Heart right ventricle (tissue), 16 donors: ENCODE measurements around the gene NRXN3. TPM values are rescaled to one million over a fixed set of nuclear protein-coding genes. Genes with fewer than 3 reads are reported as not detected.

ENCODE experiments used
- ATAC-seq, 8 donors: fragments of 200-7000 bp; cut with Tn5 transposase; one replicate each; pipeline ENCODE4 v1.9.1; 2020; ENCODE audit warnings: mild to moderate bottlenecking in 8 of 8, moderate library complexity in 8 of 8, moderate number of reproducible peaks in 1 of 8
- DNase-seq, 2 donors: peaks; one replicate each; pipeline ENCODE4 v3.0.0-alpha.2; 2020
- H3K27ac ChIP-seq, 10 donors: fragments of 200-600 bp; sonication (generic) in 2 of 10; one replicate each; pipeline versions ENCODE4 v1.5.0 to v1.8.0; 2020 to 2022; ENCODE audit warnings: mild to moderate bottlenecking in 3 of 10
- H3K27me3 ChIP-seq, 7 donors: fragments of 200-600 bp; one replicate each; pipeline ENCODE4 v1.8.0; 2021 to 2022; ENCODE audit warnings: mild to moderate bottlenecking in 2 of 7
- H3K36me3 ChIP-seq, 9 donors: fragments of 200-600 bp; sonication (generic) in 1 of 9; one replicate each; pipeline versions ENCODE4 v1.5.0 to v1.8.0; 2020 to 2022; ENCODE audit warnings: mild to moderate bottlenecking in 2 of 9
- H3K4me1 ChIP-seq, 9 donors: fragments of 200-600 bp; sonication (generic) in 1 of 9; one replicate each; pipeline versions ENCODE4 v1.5.0 to v1.8.0; 2020 to 2022; ENCODE audit warnings: mild to moderate bottlenecking in 4 of 9
- H3K4me3 ChIP-seq, 10 donors: fragments of 200-600 bp; sonication (generic) in 2 of 10; one replicate each; pipeline versions ENCODE4 v1.5.0 to v1.8.0; 2020 to 2022; ENCODE audit warnings: mild to moderate bottlenecking in 7 of 10, moderate library complexity in 2 of 10
- H3K9me3 ChIP-seq, 11 donors: fragments of 200-600 bp in 10 of 11; sonication (generic) in 2 of 11; one replicate each; pipeline versions ENCODE4 v1.5.0 to v1.8.0; 2013 to 2022; ENCODE audit warnings: mild to moderate bottlenecking in 2 of 11, control low read depth in 1 of 11, moderate library complexity in 1 of 11
- WGBS, 2 donors: extraction: QIAGEN DNeasy Blood & Tissue Kit; methylation state at CpG; one replicate each; pipeline ENCODE4 v1.1.7; 2013; ENCODE audit warnings: inconsistent platforms in 1 of 2; 5-methylcytosine and 5-hydroxymethylcytosine counted together
- intact Hi-C, 10 donors: fragments of 100-400 bp; cut with DNase I; formaldehyde crosslinking; loops; one replicate each; pipeline versions ENCODE4 v1.11.1 to v1.14.2; 2022
- polyA plus RNA-seq, 2 donors: library from polyadenylated mRNA; stranded (reverse); fragments of 200-250 nt; gene quantifications; one replicate each; pipeline ENCODE4 v1.2.3, GENCODE V29; 2013
- total RNA-seq, 10 donors: library from RNA; stranded (reverse); fragmentation: NEBNext Ultra II Directional in 3 of 10; extraction: Animal tissue kit (Norgen Biotek cat#: 25700) in 3 of 10; gene quantifications; one replicate each; pipeline versions ENCODE4 v1.2.1 to v1.2.4, GENCODE V29; 2021 to 2023
- TF ChIP-seq, protein P1 (sequence below), 9 donors: fragments of 200-600 bp; sonication (generic) in 2 of 9; IDR thresholded peaks; one replicate each; pipeline versions ENCODE4 v1.5.0 to v1.8.0; 2021 to 2022; ENCODE audit warnings: antibody characterized with exemption in 9 of 9, mild to moderate bottlenecking in 5 of 9, moderate library complexity in 1 of 9
- donor health status: Arrhythmogenic right ventricular cardiomyopathy.
- donor health status: ischemic (EF 13 %, LVEDD 7.1; RV severe dilation, severe dysfunction).
- donor health status: healthy with polysubstance abuse.
- donor health status: DM: no; HTN: yes; CAD: no.
- donor health status: DM: no; HTN: no; CAD: no.
- donor health status: ischemic (EF 25% LVEDD 6.9; RV normal size, moderate dysfunction).
- donor health status: ischemic (EF 25% LVEDD 5.7; RV mildly dilated, moderate dysfunction).
- donor health status: healthy.
- donor health status: DM: yes; HTN: yes; CAD: no.
- donor health status: Ischemic cardiomyopathy.
- donor health status: ischemic (EF 35%, LVEDD 5.7; RV mildly dilated, moderate dysfunction).
- donor health status: nonischemic (EF 11% LVEDD 7.7; RV severe dilation, severe dysfunction).
- donor health status: DM: yes; HTN: yes; CAD: no.
- donor health status: PGD.
- donor health status: ischemic (EF 29% LVEDD 5.4; RV normal size, mild dysfunction).
- donor health status: nonischemic (EF 23%, LVEDD 6.1; RV moderate dilation, normal function).

The NRXN3 gene
- total and polyA plus RNA-seq, 12 donors = 0.23 to 1.8 (median 0.87) TPM

DNA sequence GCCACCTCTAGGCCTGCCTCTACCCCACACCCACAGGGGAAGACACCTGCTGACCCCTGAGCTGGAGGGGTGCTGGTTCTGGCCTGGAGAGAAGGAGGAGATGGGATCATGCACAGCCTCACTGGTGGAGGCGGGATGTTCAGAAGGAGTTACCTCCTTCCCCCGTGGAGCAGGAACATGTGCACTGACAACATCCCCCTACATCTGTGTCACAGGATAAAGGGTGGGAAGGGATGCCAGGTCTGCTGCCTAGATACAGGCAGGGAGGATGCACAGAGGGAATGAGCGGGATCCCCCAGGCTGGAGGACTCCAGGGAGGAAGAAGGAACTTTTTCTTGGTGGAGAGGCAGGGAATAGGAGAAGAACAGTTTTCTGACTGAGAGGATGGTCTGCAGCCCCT is 8.8 kb downstream of the NRXN3 start:
- Histone ChIP-seq H3K4me1 (no peaks in the 10 kb centered on the region), H3K9me3 (no peaks in the 10 kb centered on the region), H3K4me3 (no peak overlapping the region), H3K36me3 (no peaks in the 10 kb centered on the region), H3K27ac (no peak overlapping the region), H3K27me3 (peaks cover 0 to 17% (median 5%) of the 10 kb centered on the region in 7 donors)
- 68 to 69% methylated on average over 3 of the region's 3 CpGs for WGBS, 2 donors
- intact Hi-C loops = no loop called here
- TF ChIP-seq, protein P1, sequence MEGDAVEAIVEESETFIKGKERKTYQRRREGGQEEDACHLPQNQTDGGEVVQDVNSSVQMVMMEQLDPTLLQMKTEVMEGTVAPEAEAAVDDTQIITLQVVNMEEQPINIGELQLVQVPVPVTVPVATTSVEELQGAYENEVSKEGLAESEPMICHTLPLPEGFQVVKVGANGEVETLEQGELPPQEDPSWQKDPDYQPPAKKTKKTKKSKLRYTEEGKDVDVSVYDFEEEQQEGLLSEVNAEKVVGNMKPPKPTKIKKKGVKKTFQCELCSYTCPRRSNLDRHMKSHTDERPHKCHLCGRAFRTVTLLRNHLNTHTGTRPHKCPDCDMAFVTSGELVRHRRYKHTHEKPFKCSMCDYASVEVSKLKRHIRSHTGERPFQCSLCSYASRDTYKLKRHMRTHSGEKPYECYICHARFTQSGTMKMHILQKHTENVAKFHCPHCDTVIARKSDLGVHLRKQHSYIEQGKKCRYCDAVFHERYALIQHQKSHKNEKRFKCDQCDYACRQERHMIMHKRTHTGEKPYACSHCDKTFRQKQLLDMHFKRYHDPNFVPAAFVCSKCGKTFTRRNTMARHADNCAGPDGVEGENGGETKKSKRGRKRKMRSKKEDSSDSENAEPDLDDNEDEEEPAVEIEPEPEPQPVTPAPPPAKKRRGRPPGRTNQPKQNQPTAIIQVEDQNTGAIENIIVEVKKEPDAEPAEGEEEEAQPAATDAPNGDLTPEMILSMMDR (IDR thresholded peaks at IDR 0.05) = no peak
- ATAC-seq (no peak), DNase-seq (no peak)

DNA sequence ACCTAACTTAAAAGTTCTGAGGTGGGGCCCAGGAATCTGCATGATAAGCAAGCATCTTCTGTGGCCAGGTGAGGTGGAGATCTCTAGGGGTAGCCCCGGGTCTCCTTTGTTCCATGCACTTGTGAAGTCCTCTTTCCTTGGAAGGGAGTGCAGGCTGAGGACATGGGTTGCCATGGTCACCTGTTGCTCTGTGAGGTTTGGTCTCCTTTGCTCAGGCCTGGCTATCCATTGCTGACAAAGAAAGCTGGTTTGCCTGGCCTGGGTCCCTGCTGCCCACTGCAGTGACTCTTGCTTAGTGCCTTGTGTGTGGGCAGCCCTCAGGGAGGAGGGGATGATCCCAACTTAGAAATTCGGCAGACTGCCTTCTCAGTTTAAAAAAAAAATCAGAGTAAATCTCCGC is 11.1 kb downstream of the NRXN3 start:
- 60 to 68% methylated on average over 3 of the region's 3 CpGs for WGBS, 2 donors
- DNase-seq = no peak
- Histone ChIP-seq H3K4me3 (no peak overlapping the region), H3K27me3 (peaks cover 0 to 11% (median 0%) of the 10 kb centered on the region in 7 donors), H3K9me3 (no peaks in the 10 kb centered on the region), H3K36me3 (no peaks in the 10 kb centered on the region), H3K4me1 (no peaks in the 10 kb centered on the region), H3K27ac (no peak overlapping the region)
- no peak for ATAC-seq
- intact Hi-C loops = no loop called here
- TF ChIP-seq, protein P1 (IDR thresholded peaks at IDR 0.05) = no peak

DNA sequence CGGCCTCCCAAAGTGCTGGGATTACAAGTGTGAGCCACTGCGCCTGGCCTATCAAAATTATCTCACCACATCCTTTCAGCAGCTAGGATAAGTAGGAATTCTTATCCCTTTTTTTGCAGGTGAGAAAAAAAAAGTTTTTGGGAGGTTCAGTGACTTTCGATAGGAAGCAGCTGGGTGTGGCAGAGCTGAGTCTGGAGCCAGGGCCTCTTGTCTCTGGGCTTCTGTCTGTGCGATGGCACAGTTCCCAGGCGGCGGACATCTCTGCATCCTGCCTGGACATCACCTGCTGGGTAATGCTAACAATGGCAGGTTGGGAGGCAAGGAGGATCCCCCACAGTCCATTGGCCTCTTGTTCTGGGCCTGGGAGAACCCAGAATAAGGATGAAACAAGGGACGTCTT is 12.5 kb downstream of the NRXN3 start:
- 61 to 63% methylated on average over 7 of the region's 7 CpGs for WGBS, 2 donors
- Histone ChIP-seq H3K36me3 (no peaks in the 10 kb centered on the region), H3K27ac (no peak overlapping the region), H3K27me3 (peaks cover 0 to 11% (median 0%) of the 10 kb centered on the region in 7 donors), H3K4me1 (no peaks in the 10 kb centered on the region), H3K9me3 (no peaks in the 10 kb centered on the region), H3K4me3 (no peak overlapping the region)
- no peak for DNase-seq
- no peak for ATAC-seq
- intact Hi-C loops = no loop called here
- TF ChIP-seq, protein P1 (IDR thresholded peaks at IDR 0.05) = no peak

DNA sequence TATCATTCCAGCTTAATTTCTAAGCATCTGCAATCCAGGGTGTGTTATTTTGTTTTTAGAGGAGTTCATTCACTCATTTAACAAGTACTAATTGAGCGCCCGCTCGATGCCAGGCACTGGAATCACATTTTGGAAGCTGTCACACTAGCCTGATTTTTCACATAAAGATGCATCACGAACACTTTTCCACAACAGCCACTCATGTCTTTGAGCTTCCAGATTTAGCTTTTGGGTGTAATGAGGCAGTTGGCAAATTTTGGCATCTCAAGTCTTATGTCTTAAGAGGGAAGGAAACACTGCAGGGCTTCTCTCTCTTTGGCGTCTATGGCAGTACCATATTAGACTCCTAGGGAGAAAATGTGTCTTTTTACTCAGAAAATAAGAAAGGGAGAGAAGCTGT is 14.0 kb downstream of the NRXN3 start:
- ATAC-seq (no peak), DNase-seq (no peak)
- Histone ChIP-seq H3K4me1 (no peaks in the 10 kb centered on the region), H3K4me3 (no peak overlapping the region), H3K27me3 (peaks cover 0 to 11% (median 0%) of the 10 kb centered on the region in 7 donors), H3K27ac (no peak overlapping the region), H3K9me3 (no peaks in the 10 kb centered on the region), H3K36me3 (no peaks in the 10 kb centered on the region)
- TF ChIP-seq, protein P1 (IDR thresholded peaks at IDR 0.05) = no peak
- intact Hi-C loops = no loop called here
- 93 to 94% methylated on average over 5 of the region's 5 CpGs for WGBS, 2 donors
